HEK293 (cell line): ENCODE results near the gene GMDS.

Experiments
- ATF2 ChIP-seq: fragments of 450-650 bp; formaldehyde crosslinking; IDR thresholded peaks from 2 replicates; pipeline ENCODE4 v1.5.1; 2016; ENCODE audit warnings: missing biosample characterization, missing genetic modification characterization, low read depth
- HOXD13 ChIP-seq: sonication (generic); formaldehyde crosslinking; IDR thresholded peaks from 2 replicates; pipeline ENCODE4 v1.8.0; 2022; ENCODE audit warnings: missing genetic modification reagents, borderline replicate concordance
- MEIS1 ChIP-seq: sonication (generic); formaldehyde crosslinking; IDR thresholded peaks from 2 replicates; pipeline ENCODE4 v1.8.1; 2022; ENCODE audit warnings: missing genetic modification reagents, mild to moderate bottlenecking, borderline replicate concordance
- PRDM1 ChIP-seq: fragments of 450-650 bp; formaldehyde crosslinking; IDR thresholded peaks from 2 replicates; pipeline ENCODE4; 2016; ENCODE audit warnings: missing biosample characterization, missing genetic modification characterization
- PRDM4 ChIP-seq: fragments of 450-650 bp; formaldehyde crosslinking; IDR thresholded peaks from 2 replicates; pipeline ENCODE4 v1.5.1; 2017; ENCODE audit warnings: missing biosample characterization, missing genetic modification characterization
- SCRT1 ChIP-seq: fragments of 450-650 bp; formaldehyde crosslinking; IDR thresholded peaks from 2 replicates; pipeline ENCODE4 v1.5.1; 2016; ENCODE audit warnings: missing biosample characterization, missing genetic modification characterization, borderline replicate concordance
- TSHZ1 ChIP-seq: fragments of 450-650 bp; formaldehyde crosslinking; IDR thresholded peaks from 2 replicates; pipeline ENCODE4 v1.5.1; 2016; ENCODE audit warnings: missing biosample characterization, missing genetic modification characterization, borderline replicate concordance
- YY1 ChIP-seq: fragments of 450-650 bp; formaldehyde crosslinking; IDR thresholded peaks from 2 replicates; pipeline ENCODE4 v1.5.1; 2018; ENCODE audit warnings: missing biosample characterization, missing genetic modification characterization
- ZBTB8A ChIP-seq: fragments of 450-650 bp; formaldehyde crosslinking; IDR thresholded peaks from 2 replicates; pipeline ENCODE4 v1.5.1; 2016; ENCODE audit warnings: missing biosample characterization, missing genetic modification characterization
- ZEB2 ChIP-seq: fragments of 450-650 bp; formaldehyde crosslinking; IDR thresholded peaks from 2 replicates; pipeline ENCODE4 v1.5.1; 2016; ENCODE audit warnings: missing biosample characterization, missing genetic modification characterization
- ZNF121 ChIP-seq: fragments of 450-650 bp; formaldehyde crosslinking; IDR thresholded peaks from 2 replicates; pipeline ENCODE4 v1.5.1; 2016; ENCODE audit warnings: missing biosample characterization, missing genetic modification characterization
- ZNF157 ChIP-seq: fragments of 450-650 bp; formaldehyde crosslinking; IDR thresholded peaks from 2 replicates; pipeline ENCODE4 v1.5.1; 2016; ENCODE audit warnings: missing biosample characterization, missing genetic modification characterization
- ZNF473 ChIP-seq: fragments of 450-650 bp; formaldehyde crosslinking; IDR thresholded peaks from 2 replicates; pipeline ENCODE4 v1.5.1; 2017; ENCODE audit warnings: missing biosample characterization, missing genetic modification characterization
- ZNF558 ChIP-seq: fragments of 450-650 bp; formaldehyde crosslinking; IDR thresholded peaks from 2 replicates; pipeline ENCODE4 v1.5.1; 2016; ENCODE audit warnings: missing biosample characterization, missing genetic modification characterization
- TF ChIP-seq, protein P1 (sequence below): fragments of 450-650 bp; IDR thresholded peaks from 2 replicates; pipeline ENCODE4 v1.5.1; 2018; ENCODE audit warnings: missing biosample characterization, mild to moderate bottlenecking, missing genetic modification characterization
- TF ChIP-seq, protein P2 (sequence below): fragments of 450-650 bp; formaldehyde crosslinking; IDR thresholded peaks from 2 replicates; pipeline ENCODE4 v1.5.1; 2017; ENCODE audit warnings: missing biosample characterization, missing genetic modification characterization
- TF ChIP-seq, protein P3 (sequence below): fragments of 450-650 bp; formaldehyde crosslinking; IDR thresholded peaks from 2 replicates; pipeline ENCODE4 v1.5.1; 2016; ENCODE audit warnings: missing biosample characterization, missing genetic modification characterization
- TF ChIP-seq, protein P4 (sequence below): fragments of 450-650 bp; formaldehyde crosslinking; IDR thresholded peaks from 2 replicates; pipeline ENCODE4 v1.5.1; 2017; ENCODE audit warnings: missing biosample characterization, missing genetic modification characterization

Gene GMDS

GRCh38 chr6:2021713-2022125 is 223.7 kb downstream of the GMDS start (continued):
- TF ChIP-seq ATF2 (tag by site-specific recombination) (peak; percentile 49; the same call in 1 of the 2 replicates), HOXD13 (peak; percentile 44; the same call in 1 of the 2 replicates), ZEB2 (tag by site-specific recombination) (peak; percentile 99), ZBTB8A (tag by site-specific recombination) (peak; percentile 75), SCRT1 (peak; percentile 78), ZNF157 (tag by site-specific recombination) (no peak), PRDM1 (no peak), ZNF121 (tag by site-specific recombination) (0 out of 2 replicates have a peak, but pooled peaks have one; percentile 39), ZNF558 (tag by site-specific recombination) (peak; percentile 91), MEIS1 (CRISPR knock-in tag) (no peak), YY1 (tag by site-specific recombination) (0 out of 2 replicates have a peak, but pooled peaks have one; percentile 50), PRDM4 (tag by site-specific recombination) (peak; percentile 75), ZNF473 (no peak), TSHZ1 (peak; percentile 86)
- TF ChIP-seq, protein P1, sequence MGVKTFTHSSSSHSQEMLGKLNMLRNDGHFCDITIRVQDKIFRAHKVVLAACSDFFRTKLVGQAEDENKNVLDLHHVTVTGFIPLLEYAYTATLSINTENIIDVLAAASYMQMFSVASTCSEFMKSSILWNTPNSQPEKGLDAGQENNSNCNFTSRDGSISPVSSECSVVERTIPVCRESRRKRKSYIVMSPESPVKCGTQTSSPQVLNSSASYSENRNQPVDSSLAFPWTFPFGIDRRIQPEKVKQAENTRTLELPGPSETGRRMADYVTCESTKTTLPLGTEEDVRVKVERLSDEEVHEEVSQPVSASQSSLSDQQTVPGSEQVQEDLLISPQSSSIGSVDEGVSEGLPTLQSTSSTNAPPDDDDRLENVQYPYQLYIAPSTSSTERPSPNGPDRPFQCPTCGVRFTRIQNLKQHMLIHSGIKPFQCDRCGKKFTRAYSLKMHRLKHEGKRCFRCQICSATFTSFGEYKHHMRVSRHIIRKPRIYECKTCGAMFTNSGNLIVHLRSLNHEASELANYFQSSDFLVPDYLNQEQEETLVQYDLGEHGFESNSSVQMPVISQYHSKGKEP (tag by site-specific recombination) = peak; percentile 98
- TF ChIP-seq, protein P2, sequence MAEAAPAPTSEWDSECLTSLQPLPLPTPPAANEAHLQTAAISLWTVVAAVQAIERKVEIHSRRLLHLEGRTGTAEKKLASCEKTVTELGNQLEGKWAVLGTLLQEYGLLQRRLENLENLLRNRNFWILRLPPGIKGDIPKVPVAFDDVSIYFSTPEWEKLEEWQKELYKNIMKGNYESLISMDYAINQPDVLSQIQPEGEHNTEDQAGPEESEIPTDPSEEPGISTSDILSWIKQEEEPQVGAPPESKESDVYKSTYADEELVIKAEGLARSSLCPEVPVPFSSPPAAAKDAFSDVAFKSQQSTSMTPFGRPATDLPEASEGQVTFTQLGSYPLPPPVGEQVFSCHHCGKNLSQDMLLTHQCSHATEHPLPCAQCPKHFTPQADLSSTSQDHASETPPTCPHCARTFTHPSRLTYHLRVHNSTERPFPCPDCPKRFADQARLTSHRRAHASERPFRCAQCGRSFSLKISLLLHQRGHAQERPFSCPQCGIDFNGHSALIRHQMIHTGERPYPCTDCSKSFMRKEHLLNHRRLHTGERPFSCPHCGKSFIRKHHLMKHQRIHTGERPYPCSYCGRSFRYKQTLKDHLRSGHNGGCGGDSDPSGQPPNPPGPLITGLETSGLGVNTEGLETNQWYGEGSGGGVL = peak; percentile 38; the same call in 1 of the 2 replicates
- TF ChIP-seq, protein P3, sequence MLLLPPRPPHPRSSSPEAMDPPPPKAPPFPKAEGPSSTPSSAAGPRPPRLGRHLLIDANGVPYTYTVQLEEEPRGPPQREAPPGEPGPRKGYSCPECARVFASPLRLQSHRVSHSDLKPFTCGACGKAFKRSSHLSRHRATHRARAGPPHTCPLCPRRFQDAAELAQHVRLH (tag by site-specific recombination) = peak; percentile 77
- TF ChIP-seq, protein P4, sequence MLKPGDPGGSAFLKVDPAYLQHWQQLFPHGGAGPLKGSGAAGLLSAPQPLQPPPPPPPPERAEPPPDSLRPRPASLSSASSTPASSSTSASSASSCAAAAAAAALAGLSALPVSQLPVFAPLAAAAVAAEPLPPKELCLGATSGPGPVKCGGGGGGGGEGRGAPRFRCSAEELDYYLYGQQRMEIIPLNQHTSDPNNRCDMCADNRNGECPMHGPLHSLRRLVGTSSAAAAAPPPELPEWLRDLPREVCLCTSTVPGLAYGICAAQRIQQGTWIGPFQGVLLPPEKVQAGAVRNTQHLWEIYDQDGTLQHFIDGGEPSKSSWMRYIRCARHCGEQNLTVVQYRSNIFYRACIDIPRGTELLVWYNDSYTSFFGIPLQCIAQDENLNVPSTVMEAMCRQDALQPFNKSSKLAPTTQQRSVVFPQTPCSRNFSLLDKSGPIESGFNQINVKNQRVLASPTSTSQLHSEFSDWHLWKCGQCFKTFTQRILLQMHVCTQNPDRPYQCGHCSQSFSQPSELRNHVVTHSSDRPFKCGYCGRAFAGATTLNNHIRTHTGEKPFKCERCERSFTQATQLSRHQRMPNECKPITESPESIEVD (tag by site-specific recombination) = peak; percentile 84
- TF ChIP-seq, all 188 proteins: peak for 62
